ENCODE results near the gene PPP5C.

The PPP5C gene

GRCh38 chr19:46406976-46407375, 60.1 kb downstream of the PPP5C start:
- H3K27me3 ChIP-seq (ENCODE audit: insufficient read depth, poor library complexity, severe bottlenecking) = no peaks in the 10 kb centered on the region
- DNase-seq (ENCODE audit: low spot score) (no peak), ATAC-seq (ENCODE audit: low read depth) (no peak)
- H3K27ac ChIP-seq (ENCODE audit: poor library complexity, severe bottlenecking) = no peak overlapping the region
- H3K36me3 ChIP-seq (ENCODE audit: low read depth) = peaks cover 9% of the 10 kb centered on the region; the same call in 1 of the 2 replicates
- no peak overlapping the region for H3K4me3 ChIP-seq (ENCODE audit: severe bottlenecking)
- H3K4me1 ChIP-seq (ENCODE audit: insufficient read depth, poor library complexity, severe bottlenecking) = peaks cover 3% of the 10 kb centered on the region
- no peak for TF ChIP-seq CTCF (IDR thresholded peaks at IDR 0.05; ENCODE audit: poor library complexity, severe bottlenecking)
- H3K9me3 ChIP-seq (ENCODE audit: severe bottlenecking) = no peaks in the 10 kb centered on the region

GRCh38 chr19:46407856-46408663, 61.2 kb downstream of the PPP5C start:
- Histone ChIP-seq H3K27ac (ENCODE audit: poor library complexity, severe bottlenecking) (no peak overlapping the region), H3K9me3 (ENCODE audit: severe bottlenecking) (no peaks in the 10 kb centered on the region), H3K36me3 (ENCODE audit: low read depth) (peaks cover 9% of the 10 kb centered on the region; the same call in 1 of the 2 replicates), H3K27me3 (ENCODE audit: insufficient read depth, poor library complexity, severe bottlenecking) (no peaks in the 10 kb centered on the region), H3K4me3 (ENCODE audit: severe bottlenecking) (no peak overlapping the region), H3K4me1 (ENCODE audit: insufficient read depth, poor library complexity, severe bottlenecking) (peaks cover 3% of the 10 kb centered on the region)
- ATAC-seq (ENCODE audit: low read depth) (no peak), DNase-seq (ENCODE audit: low spot score) (no peak)
- no peak for TF ChIP-seq CTCF (IDR thresholded peaks at IDR 0.05; ENCODE audit: poor library complexity, severe bottlenecking)

- ATAC-seq (ENCODE audit: low read depth) = peak; percentile 5; the same call in 1 of the 3 replicates
- H3K27me3 ChIP-seq (ENCODE audit: insufficient read depth, poor library complexity, severe bottlenecking) = no peaks in the 10 kb centered on the region
- H3K4me3 ChIP-seq (ENCODE audit: severe bottlenecking) = no peak overlapping the region
- H3K4me1 ChIP-seq (ENCODE audit: insufficient read depth, poor library complexity, severe bottlenecking) = peaks cover 3% of the 10 kb centered on the region
- no peaks in the 10 kb centered on the region for H3K9me3 ChIP-seq (ENCODE audit: severe bottlenecking)
- no peak overlapping the region for H3K27ac ChIP-seq (ENCODE audit: poor library complexity, severe bottlenecking)
- TF ChIP-seq CTCF (IDR thresholded peaks at IDR 0.05; ENCODE audit: poor library complexity, severe bottlenecking) = no peak
- no peak for DNase-seq (ENCODE audit: low spot score)
- H3K36me3 ChIP-seq (ENCODE audit: low read depth) = peaks cover 9% of the 10 kb centered on the region; the same call in 1 of the 2 replicates
These were observed 61.8 kb downstream of the PPP5C start for GRCh38 chr19:46408664-46409039.

- Histone ChIP-seq H3K4me3 (ENCODE audit: severe bottlenecking) (no peak overlapping the region), H3K4me1 (ENCODE audit: insufficient read depth, poor library complexity, severe bottlenecking) (peaks cover 3% of the 10 kb centered on the region), H3K9me3 (ENCODE audit: severe bottlenecking) (no peaks in the 10 kb centered on the region), H3K27ac (ENCODE audit: poor library complexity, severe bottlenecking) (no peak overlapping the region), H3K36me3 (ENCODE audit: low read depth) (peaks cover 9% of the 10 kb centered on the region; the same call in 1 of the 2 replicates), H3K27me3 (ENCODE audit: insufficient read depth, poor library complexity, severe bottlenecking) (no peaks in the 10 kb centered on the region)
- TF ChIP-seq CTCF (IDR thresholded peaks at IDR 0.05; ENCODE audit: poor library complexity, severe bottlenecking) = no peak
- DNase-seq (ENCODE audit: low spot score) (no peak), ATAC-seq (ENCODE audit: low read depth) (no peak)
These were observed 62.3 kb downstream of the PPP5C start for GRCh38 chr19:46409191-46409590.
